ENCODE data around the gene TTC1. TPM values are rescaled to one million over a fixed set of nuclear protein-coding genes. Genes with fewer than 3 reads are reported as not detected.
A peak's percentile ranks its signal among the peaks of the same experiment; 100 is the strongest.
"Not testable (repeated sequence)": the region's sequence is repeated elsewhere in the genome, so short reads cannot be mapped to it uniquely, and the experiment has no call there.

The TTC1 gene
- total RNA-seq, 1 donor from 2014 or later = 65.4 TPM

- TF ChIP-seq CTCF (IDR thresholded peaks at IDR 0.05; ENCODE audit: insufficient read depth, low read length, poor library complexity, severe bottlenecking) = no peak
- no peaks in the 10 kb centered on the region for H3K27me3 ChIP-seq (ENCODE audit: control insufficient read depth, insufficient read depth, low read length)
- DNase-seq (ENCODE audit: low read depth) = no peak
- peaks cover 1% of the 10 kb centered on the region for H3K36me3 ChIP-seq (ENCODE audit: control insufficient read depth, insufficient read depth, low read length)
- peak overlapping the region; percentile 82 for H3K4me3 ChIP-seq (ENCODE audit: low read depth, low read length)
These were observed 651 bp downstream of the TTC1 start for GRCh38 chr5:160009591-160009989.

- no peaks in the 10 kb centered on the region for H3K27me3 ChIP-seq (ENCODE audit: control insufficient read depth, insufficient read depth, low read length)
- H3K4me3 ChIP-seq (ENCODE audit: low read depth, low read length) = no peak overlapping the region
- no peak for TF ChIP-seq CTCF (IDR thresholded peaks at IDR 0.05; ENCODE audit: insufficient read depth, low read length, poor library complexity, severe bottlenecking)
- DNase-seq (ENCODE audit: low read depth) = no peak
- H3K36me3 ChIP-seq (ENCODE audit: control insufficient read depth, insufficient read depth, low read length) = peaks cover 1% of the 10 kb centered on the region
These were observed 2.5 kb downstream of the TTC1 start for GRCh38 chr5:160011471-160011870.

- H3K36me3 ChIP-seq (ENCODE audit: control insufficient read depth, insufficient read depth, low read length); DNase-seq (ENCODE audit: low read depth); H3K27me3 ChIP-seq (ENCODE audit: control insufficient read depth, insufficient read depth, low read length); H3K4me3 ChIP-seq (ENCODE audit: low read depth, low read length): not testable (repeated sequence)
These were observed 5.3 kb downstream of the TTC1 start for GRCh38 chr5:160014197-160014596.

GRCh38 chr5:160018945-160019625, 10.1 kb downstream of the TTC1 start:
- no peak for TF ChIP-seq CTCF (IDR thresholded peaks at IDR 0.05; ENCODE audit: insufficient read depth, low read length, poor library complexity, severe bottlenecking)
- H3K4me3 ChIP-seq (ENCODE audit: low read depth, low read length) = no peak overlapping the region
- no peaks in the 10 kb centered on the region for H3K27me3 ChIP-seq (ENCODE audit: control insufficient read depth, insufficient read depth, low read length)
- H3K36me3 ChIP-seq (ENCODE audit: control insufficient read depth, insufficient read depth, low read length) = no peaks in the 10 kb centered on the region
- no peak for DNase-seq (ENCODE audit: low read depth)

- no peak for TF ChIP-seq CTCF (IDR thresholded peaks at IDR 0.05; ENCODE audit: insufficient read depth, low read length, poor library complexity, severe bottlenecking)
- no peak overlapping the region for H3K4me3 ChIP-seq (ENCODE audit: low read depth, low read length)
- no peaks in the 10 kb centered on the region for H3K27me3 ChIP-seq (ENCODE audit: control insufficient read depth, insufficient read depth, low read length)
- H3K36me3 ChIP-seq (ENCODE audit: control insufficient read depth, insufficient read depth, low read length) = no peaks in the 10 kb centered on the region
- DNase-seq (ENCODE audit: low read depth) = no peak
These were observed 11.4 kb downstream of the TTC1 start for GRCh38 chr5:160020266-160020770.

GRCh38 chr5:160020964-160021363, 12.0 kb downstream of the TTC1 start:
- no peak for TF ChIP-seq CTCF (IDR thresholded peaks at IDR 0.05; ENCODE audit: insufficient read depth, low read length, poor library complexity, severe bottlenecking)
- H3K27me3 ChIP-seq (ENCODE audit: control insufficient read depth, insufficient read depth, low read length) = no peaks in the 10 kb centered on the region
- DNase-seq (ENCODE audit: low read depth) = no peak
- H3K4me3 ChIP-seq (ENCODE audit: low read depth, low read length) = no peak overlapping the region
- H3K36me3 ChIP-seq (ENCODE audit: control insufficient read depth, insufficient read depth, low read length) = no peaks in the 10 kb centered on the region
